GM18498 (cell line): Measurements from ENCODE around the gene HEBP2.
A peak's percentile ranks its signal among the peaks of the same experiment; 100 is the strongest.

Experiments used
- ATAC-seq: cut with Tn5 transposase; IDR thresholded peaks from one replicate; pipeline ENCODE4 v1.9.1; 2021; ENCODE audit warnings: mild to moderate bottlenecking, moderate library complexity; ENCODE audit not compliant: unreplicated experiment

HEBP2 gene

DNA sequence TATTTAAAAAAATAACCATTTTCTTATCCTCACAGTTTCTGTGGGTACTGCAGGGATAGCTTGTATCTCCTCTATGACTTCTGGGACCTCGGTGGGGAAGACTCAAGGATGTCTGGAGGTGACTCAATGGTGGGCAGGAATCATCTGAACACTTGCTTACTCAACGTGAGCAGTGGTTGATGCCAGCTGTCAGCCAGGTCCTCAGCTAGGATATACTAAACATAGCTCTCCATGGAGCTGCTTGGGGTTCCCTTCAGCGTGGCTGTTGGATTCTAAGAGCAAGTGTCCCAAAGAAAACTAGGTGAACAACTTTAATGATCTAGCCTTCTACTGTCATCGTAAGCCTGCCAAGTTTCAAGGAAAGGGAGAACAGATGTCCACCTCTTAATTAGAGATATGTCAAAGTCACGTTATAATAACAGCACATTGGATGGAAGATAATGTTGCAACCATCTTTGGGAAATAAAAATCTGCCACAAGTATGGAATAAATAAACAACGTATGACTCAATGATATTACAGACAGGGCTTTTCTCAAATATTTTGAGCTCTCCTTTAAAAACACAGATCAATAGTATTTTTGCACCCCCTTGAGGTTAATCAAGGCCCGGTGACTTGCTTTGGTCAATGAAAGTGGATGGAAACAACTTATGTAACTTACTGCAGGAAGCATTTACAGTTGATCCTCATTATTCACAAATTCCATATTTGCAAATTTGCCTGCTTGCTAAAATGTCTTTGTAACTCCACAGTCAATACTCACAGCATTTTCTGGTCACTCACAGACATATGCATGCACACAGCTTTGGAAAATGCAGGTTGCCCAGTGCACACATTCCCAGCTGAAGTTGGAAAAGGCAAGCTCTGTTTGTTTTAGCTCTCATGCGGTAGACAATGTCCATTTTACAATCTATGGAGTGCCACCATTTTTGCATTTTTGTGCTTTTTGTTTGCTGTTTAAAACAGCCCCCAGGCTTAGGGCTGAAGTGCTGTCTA lies 6.6 kb upstream of the HEBP2 start:
- ATAC-seq: no peak

DNA sequence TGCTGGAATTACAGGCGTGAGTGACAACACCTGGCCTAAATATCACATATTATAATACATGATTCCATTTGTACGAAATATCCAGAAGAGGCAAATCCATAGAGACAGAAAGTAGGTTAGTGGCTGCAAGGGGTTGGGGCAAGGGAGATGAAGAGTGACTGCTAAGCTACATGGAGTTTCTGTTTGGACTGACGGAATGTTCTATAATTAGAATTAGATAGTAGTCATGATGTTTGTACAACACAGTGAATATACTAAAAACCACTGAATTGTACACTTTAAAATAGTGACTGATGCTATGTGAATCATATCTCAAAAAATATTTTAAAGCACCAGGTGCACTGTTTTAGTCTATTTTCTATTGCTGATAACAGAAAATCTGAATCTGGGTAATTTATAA lies 3.7 kb upstream of the HEBP2 start:
- ATAC-seq: no peak

DNA sequence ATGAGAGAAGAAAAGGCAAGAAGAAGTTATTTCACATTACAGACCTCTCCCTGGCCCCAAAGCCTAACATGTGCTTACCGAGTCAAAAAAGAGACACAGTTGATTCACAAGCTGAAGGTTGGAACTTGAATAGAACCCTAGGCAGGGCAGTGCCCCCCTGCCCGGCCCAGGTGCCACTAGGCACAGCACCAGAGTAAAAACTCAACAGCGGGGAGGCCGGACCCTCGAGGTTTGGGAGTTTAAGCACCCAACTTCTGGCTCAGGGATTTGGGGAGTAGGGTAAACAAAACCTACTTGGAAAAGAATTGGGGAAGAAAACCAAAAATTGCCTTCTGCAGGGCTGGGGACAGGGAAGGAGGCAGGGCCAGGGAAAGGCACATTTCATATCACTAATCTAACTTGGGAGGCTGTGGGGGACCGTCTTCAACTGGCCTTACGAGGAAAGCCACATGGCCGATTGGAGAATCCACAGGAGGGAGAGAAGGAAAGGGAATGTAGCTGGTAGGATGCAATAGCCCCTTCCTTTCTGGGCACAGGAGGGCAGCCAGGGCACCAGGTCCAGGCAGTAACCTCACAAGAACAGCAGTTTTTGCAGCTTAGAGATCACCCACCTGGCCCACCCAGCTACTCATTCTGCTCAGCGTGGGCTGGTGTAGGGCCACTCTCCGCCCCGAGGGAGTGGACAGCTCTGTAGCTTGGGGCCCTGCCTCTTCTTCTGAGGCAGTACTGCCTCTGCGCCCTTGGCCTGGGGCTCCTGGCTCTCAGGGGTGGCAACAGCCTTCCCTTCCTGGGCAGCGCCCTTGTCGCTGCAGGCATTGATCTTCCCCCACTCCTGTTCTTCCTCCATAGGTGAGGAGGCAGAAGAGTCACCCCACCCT lies 1.8 kb upstream of the HEBP2 start:
- ATAC-seq: no peak

DNA sequence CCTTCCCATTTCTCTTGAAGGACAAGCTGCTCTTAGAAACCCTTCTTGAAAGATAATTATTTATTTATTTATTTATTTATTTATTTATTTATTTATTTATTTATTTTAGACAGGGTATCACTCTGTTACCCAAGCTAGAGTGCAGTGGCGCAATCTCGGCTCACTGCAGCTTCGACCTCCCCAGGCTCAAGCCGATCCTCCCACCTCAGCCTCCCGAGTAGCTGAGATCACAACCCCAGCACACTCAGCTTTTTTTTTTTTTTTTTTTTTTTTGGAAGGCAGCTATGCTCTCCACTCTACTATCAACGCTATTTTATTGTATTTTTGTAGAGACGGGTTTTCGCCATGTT lies 1.2 kb upstream of the HEBP2 start:
- ATAC-seq: no peak

DNA sequence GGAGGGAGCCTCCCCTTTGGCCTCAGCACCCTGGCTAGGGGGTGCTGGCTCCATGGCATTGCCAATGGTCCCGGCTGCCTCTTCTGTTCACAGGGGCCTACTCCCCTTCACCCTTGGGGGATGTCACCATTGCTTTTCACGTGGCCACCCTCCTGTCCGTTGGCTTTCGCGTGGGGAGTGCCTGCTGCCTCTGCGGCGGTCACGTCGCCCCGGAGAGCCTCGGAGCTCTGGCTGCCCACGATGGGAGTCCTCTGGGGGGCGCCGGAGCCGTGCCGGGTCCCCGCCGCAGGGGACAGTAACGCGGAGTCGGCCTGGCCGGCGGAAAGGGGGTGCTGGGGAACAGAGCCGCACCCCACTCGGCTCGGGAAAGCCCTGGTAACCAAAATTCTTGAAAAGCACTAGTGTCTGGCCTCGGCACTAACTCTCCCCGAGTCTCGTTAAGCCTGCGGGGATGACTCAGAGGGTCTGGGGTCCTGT lies 661 bp upstream of the HEBP2 start:
- ATAC-seq: peak; percentile 25

DNA sequence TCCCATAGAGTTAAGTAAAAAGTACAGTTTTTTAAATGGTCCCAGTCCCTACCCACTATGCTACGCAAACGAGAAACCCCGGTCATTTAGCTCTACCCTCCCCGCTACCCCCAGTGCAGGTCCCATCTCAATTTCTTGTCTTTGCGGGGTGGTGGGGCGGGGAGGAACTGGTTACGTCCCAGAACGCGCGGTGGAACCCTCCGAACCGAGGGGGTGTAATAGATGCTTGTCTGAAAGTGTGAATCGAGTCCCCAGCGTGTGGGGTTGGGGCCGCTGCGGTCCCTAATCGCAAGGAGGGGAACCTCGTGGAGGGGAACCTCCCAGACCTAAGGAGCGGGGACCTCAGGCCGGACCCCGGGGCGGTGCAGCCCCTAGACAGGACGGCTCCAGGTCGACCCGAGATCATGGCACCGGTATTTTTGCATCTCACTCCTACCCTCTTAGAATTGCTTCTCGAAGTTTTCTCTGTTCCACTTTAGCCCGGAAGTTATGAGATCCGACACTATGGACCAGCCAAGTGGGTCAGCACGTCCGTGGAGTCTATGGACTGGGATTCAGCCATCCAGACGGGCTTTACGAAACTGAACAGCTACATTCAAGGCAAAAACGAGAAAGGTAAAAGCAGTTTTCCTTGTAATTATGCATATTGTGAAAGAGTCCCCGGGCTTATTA lies 779 bp downstream of the HEBP2 start:
- no peak for ATAC-seq

DNA sequence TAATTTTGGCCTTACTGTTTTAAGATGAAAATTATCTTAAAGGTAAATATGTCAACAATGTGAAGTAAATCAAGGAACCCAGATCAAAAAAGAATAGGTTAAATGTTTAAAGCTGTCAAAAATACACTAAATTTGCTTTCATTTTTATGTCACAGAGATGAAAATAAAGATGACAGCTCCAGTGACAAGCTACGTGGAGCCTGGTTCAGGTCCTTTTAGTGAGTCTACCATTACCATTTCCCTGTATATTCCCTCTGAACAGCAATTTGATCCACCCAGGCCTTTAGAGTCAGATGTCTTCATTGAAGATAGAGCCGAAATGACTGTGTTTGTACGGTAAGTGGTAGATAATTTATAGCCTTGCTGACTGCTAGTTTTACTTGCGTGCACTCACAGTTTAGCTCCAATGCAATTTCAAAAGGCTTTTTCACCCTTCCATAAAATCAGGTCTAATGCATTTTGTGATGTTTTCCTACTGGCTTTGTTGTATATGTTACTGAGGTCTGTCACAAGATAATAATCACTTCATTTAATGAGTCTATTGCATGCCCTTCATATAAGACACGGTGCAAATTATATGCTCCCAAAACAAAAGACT lies 1.9 kb downstream of the HEBP2 start:
- ATAC-seq: no peak

DNA sequence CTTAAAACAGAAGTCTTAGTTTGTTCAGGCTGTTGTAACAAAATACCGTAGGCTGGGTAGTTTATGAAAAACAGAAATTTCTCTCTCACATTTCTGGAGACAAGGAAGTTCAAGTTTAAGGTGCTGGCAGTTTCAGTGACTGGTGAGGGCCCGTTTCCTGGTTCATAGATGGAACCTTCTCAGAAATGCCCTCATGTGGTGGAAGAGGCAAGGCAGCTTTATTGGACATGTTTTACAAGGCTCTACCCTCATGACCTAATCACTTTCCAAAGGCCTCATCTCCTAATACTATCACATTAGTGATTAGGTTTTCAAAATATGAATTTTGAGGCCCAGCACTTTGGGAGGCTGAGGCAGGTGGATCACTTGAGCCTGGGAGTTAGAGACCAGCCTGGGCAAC lies 2.4 kb downstream of the HEBP2 start:
- ATAC-seq: no peak

DNA sequence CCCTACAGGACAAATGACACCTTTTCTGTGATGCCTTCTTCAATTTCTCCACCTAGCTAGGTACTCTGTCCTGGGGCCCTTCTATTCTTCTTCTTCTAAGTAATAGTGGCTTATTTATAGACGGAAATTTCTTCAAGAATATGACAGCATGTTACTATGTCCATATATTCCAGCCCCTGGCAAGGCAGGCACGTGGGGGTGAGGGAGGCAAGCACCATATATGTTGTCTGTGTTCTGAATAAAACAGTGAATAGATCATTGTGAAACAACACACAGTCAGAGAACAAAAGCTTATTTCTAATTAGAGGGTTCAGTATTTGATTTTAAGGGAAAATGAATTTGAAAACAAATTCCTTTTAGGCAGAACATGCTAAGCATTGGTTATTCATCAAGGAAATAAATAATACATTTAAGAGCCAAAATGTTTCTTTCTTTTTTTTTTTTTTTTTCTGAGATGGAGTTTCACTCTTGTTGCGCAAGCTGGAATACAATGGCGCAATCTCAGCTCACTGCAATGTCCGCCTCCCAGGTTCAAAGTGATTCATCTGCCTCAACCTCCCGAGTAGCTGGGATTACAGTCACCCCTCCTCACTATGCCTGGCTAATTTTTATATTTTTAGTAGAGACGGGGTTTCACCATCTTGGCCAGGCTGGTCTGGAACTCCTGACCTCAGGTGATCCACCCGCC lies 6.2 kb downstream of the HEBP2 start:
- no peak for ATAC-seq

DNA sequence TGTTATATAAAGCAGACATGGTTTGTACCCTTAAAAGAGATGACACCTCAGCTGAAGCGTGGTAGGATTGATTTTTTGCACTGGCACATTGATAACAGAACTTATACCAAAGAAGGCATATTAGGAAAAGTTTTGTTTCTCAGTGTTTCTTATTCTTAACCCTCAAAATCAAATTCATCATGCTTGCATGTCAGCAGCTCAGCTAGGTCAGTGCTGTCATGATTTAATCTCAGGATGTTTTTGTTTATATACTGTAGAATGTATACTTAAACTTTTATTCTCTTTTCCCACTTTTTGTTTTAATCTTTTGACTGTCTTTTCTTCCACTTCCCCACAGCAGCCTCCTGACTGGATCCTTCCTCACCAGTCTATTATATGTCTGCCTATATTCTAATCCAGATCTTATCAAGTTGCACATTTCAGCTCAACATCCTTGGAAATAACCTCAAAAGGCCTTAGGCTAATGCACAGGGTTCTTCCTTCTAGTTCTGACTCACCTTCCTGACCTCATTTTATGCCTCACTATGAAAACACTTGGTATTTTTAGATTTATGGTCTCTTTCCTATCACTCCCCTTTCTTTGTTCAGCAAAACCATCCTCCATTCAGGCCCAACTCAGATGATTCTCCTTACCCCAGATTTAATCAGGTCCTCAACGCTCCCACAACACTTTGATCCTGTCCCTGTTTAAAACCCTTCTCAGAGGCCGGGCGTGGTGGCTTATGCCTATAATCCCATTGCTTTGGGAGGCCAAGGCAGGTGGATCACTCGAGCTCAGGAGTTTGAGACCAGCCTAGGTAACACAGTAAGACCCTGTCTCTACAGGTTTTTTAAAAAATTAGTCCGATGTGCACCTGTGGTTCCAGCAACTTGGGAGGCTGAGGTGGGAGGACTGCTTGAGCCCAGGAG lies 7.2 kb downstream of the HEBP2 start:
- no peak for ATAC-seq

DNA sequence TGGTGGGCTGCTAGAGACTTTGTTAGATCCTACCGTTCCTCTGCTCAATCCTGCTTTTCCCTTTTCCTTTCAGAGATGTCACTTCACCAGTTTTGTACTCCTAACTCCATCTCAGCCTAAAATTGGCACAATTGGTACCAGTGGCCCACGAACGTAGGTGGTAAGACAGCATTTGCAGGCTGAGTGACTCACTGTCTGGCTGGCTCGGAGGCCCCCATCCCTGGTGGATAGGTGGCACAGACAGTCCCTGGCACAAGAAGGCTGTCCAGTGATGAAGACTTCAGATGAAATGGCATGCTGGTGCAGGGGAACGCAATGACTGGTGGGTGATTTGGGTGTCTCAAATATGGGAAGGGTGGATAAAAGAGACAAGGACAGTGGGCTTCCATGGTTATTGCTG lies 11.1 kb downstream of the HEBP2 start:
- ATAC-seq: no peak

DNA sequence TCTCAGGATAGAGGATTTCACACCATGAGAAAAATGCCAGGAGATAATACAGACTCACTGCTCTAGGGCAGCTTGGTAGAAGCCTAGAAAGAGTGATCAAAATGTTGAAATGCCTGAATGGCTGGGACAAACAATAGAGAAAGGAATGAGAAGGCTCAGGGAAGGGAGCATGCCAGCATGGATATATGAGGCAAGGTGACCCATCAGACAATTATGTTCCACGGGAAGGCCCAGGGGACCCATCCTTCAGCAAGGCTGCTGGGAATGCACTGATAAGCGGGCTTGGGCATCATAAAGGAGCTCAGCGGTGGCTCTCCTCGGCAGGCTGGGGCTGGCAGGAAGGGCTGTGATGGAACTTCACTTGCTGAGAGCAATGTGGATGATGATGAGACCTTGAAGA lies 12.2 kb downstream of the HEBP2 start:
- ATAC-seq: no peak

DNA sequence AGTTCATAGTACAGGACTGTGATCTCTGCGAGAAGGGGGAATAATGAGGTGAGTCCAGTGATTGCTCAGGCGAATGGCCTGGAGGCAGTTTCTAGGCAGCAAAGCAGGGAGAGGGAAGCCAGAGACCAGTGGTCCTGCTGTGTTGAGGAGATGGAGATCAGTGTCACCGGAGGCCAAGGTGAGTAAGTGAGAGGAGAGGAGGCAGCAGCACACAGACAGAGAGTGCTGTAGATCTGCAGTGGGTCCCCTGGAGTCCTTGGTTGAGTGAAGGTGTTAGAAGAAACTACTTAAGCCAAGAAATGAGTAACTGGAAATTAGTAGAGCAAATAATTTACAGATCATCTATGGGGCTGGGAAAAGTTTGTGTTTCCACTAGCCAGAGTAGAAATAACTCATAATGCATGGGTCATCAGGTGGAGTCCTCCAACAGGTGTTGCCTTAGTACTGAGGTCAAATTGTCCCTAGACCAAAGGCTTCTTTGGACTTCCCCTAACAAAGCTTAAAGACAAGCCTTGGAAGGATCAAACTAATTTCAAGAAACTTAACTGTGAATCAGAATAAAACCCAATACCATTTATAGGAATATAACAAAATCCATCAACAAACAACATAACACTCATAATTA lies 13.6 kb downstream of the HEBP2 start:
- ATAC-seq: no peak

DNA sequence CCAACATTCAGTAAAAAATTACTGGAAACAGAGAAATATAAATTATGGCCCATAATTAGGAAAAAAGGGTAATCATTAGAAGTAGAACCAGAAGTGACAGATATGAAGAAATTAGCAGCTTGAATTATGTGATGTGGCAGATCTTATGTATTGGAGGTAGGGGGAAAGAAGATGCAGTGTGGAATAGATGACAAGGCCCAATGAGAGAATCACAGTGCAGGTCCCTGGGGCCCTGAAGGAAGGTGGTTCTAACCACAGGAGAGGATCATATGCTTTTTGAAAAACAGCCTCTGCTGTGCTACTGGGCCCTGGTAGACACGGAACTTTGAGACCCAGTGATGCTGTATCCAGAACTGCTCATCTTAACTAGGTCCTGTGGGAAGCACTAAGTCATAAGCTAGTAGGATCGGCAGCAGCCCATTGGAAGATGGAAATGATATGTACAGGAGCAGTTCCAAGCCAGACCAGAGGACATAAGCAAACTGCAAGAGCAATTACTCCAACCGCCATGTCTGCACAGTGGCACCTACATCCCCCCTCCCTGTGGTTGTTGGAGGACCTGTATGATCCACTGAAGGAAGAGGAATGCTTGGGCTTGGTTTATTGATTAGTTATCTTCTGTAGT lies 14.2 kb downstream of the HEBP2 start:
- ATAC-seq: no peak

DNA sequence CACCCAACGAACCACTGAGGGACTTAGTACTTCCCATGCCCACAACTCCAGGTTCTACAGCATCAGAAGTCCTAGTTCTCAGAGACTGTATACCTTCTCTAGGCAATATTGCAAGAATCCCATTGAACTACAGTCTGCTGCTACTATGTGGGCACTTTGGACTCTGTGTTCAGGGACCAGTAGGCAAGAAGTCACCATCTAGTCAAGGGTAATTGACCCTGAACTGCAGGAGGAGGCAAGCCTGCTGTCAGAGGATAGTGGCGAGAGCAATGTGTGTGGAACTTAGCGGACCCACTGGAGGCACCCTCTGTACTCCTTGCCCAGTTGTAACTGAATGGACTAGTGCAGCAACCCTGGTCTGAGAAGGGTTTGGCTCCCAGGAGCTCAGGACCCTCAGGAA lies 15.7 kb downstream of the HEBP2 start:
- no peak for ATAC-seq

DNA sequence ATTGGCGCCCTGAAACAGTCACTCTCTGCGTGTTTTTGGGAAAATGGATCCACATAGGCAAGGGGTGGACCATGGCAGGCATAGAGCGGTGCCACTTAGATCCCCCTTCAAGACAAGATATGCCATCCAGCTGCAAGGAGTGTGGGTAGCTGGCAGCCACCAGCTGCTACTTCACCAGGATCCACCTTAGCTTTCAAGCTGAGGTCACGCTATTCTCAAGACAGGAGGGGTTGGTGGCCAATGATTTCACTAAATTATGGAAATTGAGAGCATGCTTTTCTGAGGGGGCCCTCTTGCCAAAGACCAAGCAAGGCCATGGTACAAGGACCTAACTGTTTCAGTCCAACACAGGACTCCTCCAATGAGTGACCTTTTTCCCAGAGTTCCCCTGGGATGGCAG lies 16.3 kb downstream of the HEBP2 start:
- no peak for ATAC-seq

DNA sequence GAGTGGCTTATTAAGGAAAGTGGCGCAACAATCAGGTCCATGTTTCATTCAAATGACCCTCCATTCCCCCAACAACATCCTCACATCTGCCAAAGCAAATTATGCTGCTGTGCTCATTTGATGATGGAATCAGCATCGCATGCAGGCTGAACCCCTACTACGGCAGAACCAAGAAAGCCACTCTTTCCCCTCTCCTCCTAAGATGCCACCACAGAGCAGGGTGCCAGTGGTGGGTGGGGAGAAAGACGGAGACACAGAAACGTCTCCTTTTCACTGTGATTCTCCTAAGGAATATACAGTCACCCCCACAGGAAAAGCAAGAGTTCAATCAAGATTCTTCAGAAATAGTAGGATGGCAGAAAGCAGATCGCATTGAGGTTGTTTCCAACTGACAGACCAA lies 17.1 kb downstream of the HEBP2 start:
- no peak for ATAC-seq

DNA sequence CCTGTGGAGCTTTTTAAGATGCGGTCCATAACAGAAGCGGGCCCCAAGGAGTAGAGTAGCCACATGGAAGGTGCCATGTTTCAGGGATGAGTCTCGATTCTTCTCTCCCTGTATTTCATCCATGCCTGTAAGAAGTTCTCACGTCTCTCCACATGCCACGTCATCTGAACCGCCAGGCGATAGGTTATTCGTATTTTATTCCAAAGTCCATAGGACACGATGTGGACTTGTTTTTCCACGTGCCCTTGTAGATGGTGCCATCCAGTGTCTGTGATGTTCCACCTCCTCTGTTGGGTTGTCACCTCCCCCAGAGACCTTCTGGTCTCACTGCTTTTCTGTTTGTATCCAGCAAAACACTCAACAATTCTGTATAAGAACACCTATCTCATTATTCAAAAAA lies 17.6 kb downstream of the HEBP2 start:
- ATAC-seq: no peak
